NCI-H748 (cell line): ENCODE data around the gene OSBPL1A.

Experiments
- DNase-seq: peaks from one replicate; lab custom pipeline; 2025; ENCODE audit not compliant: unreplicated experiment; lab: John Stamatoyannopoulos, UW

The OSBPL1A gene

GRCh38 chr18:24270358-24270936 is 127.2 kb downstream of the OSBPL1A start:
- DNase-seq, result no peak

GRCh38 chr18:24268784-24269550 is 128.7 kb downstream of the OSBPL1A start:
- no peak for DNase-seq

DNA sequence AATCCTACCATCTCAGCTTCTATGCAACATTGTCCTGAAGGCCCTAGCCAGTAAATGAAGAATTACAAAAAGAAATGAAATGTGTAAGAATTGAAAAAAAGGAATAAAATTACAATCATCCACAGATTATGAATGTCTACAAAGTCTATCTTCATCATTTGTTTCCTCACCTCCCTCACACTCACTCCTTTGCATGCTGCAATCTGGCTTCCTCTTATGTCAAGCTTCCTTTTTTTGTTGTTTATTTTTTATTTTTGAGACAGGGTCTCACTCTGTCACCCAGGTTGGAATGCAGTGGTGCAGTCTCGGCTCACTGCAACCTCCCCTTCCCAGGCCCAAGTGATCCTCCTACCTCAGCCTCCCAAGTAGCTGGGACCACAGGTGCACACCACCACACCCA is 129.7 kb downstream of the OSBPL1A start:
- DNase-seq, result no peak

DNA sequence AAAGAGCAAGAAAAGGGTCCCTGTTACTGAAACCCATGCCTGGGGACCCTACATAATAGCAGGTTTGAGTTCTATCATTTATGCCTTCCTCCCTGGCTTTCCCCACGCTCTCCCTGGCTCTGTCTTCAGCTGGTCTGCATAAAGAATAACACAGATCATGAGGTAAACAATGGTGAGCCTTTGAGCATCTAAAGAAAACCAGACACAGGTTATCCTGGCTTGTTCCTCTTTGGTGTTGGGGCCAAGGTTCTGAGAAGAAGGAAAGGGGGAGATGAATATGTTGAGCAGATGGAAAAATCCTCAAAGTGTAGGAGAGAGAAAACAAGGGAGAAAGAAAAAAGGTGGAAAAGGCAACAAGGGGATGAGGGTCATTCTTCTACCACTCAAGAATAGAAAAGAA is 131.5 kb downstream of the OSBPL1A start:
- DNase-seq, result no peak

DNA sequence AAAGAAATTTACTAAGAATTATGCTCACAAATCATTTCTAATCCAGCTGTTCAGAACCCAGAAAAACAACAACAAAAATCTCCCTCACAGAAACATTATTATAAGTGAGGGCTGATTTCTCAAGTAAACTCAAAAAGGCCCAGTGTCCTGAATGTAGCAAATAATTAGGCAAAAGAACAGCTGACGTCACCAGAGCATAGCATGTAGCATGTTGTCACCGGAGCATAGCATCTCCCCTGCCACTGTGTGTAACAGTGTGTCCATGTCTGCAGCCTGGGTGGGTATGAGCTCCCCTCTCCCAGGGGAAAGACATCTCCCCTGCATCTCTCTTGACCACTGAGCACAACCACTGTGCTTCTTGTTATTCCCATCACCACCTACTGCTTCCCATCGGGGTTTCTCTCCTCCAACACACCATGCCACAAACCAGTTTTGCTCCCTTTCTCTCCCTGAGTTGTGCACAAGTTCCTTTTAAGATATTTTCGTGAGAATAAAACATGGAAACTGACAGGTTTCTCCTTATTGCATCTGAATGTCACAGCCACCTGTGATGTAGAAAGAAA is 132.0 kb downstream of the OSBPL1A start:
- DNase-seq, result no peak

GRCh38 chr18:24263050-24263449 is 134.6 kb downstream of the OSBPL1A start:
- no peak for DNase-seq

GRCh38 chr18:24262087-24262486 is 135.5 kb downstream of the OSBPL1A start:
- DNase-seq, result no peak

DNA sequence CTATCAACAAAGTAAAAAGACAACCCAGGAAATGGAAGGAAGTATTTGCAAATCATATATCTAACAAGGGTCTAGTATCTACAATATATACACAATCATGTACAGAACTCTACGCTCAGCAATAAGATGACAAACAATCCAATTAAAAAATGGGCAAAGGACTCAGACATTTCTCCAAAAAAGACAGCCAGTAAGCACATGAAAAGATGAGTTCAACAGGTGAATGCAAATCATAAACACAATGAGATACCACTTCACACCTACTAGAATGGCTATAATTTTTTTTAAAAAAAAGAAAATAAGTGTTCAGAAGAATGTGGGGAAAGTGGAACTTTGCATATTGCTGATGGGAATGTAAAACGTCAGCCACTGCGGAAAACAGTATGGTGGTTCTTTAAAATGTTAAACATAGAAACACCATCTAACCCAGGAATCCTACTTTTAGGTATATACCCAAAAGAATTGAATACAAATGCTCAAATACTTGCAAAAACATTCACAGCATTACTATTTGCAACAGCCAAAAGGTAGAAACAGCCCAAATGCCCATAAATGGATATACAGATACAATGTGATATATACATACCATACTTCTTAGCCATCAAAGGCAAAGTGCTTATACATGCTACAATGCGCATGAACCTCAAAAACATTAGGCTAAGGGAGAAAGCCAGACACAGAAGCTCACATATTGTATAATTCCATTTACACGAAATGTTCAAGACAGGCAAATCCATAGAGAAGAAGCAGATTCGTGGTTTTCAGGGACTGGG is 137.6 kb downstream of the OSBPL1A start:
- no peak for DNase-seq

DNA sequence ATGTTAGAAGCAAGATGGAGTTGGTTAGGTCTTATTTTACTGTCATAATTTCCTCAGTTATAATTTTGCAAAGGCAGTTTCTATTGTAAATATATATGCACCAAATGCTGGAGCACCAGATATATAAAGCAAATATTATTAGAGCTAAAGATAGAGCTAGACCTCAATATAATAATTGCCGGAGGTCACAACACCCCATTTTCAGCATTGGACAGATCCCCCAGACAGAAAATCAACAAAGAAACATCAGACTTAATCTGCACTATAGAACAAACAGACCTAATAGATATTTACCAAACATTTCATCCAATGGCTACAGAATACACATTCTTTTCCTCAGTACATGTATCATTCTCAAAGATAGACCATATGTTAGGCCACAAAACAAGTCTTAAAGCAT is 143.6 kb downstream of the OSBPL1A start:
- DNase-seq, result no peak

DNA sequence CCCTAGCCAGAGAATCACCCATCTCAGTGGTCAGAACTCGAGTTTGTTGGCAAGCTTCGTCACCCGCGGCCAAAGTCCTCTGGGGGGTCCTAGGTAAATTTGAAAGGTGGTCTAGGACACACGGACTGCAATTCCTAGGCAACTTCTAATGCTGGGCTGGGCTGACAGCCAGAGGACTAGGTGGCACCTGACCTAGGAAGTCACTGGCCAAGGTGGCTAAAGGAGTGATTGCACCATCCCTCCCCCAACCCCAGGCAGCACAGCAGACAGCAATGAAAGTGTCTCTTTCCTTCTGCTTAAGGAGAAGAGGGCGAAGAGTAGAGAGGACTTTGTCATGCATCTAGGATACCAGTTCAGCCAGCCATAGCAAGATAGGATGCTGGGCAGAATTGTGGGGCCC is 147.9 kb downstream of the OSBPL1A start:
- no peak for DNase-seq

DNA sequence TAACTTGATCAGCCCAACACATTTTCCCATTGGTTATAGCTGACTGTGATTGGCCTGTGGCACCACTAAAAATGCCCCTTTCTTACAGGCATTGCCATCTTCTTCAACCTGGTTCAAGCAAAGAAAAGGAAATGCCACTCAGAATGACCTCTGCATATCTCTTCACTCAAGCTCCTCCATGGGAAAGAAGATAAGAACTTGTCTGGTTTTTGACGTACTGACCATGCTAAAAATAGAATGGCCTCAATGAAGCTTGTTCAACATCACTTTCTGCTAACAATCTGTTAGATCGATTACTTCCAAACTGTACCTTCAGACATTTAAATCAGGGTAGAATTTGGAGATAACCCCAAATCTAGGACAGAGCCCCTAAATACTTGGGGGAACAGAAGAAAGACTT is 149.3 kb downstream of the OSBPL1A start:
- DNase-seq, result no peak

- no peak for DNase-seq
Measured at GRCh38 chr18:24246143-24246542, 151.5 kb downstream of the OSBPL1A start.

GRCh38 chr18:24244698-24245097 is 152.9 kb downstream of the OSBPL1A start:
- no peak for DNase-seq

GRCh38 chr18:24243677-24244076 is 153.9 kb downstream of the OSBPL1A start:
- DNase-seq, result no peak

GRCh38 chr18:24239341-24239740 is 158.3 kb downstream of the OSBPL1A start:
- no peak for DNase-seq

DNA sequence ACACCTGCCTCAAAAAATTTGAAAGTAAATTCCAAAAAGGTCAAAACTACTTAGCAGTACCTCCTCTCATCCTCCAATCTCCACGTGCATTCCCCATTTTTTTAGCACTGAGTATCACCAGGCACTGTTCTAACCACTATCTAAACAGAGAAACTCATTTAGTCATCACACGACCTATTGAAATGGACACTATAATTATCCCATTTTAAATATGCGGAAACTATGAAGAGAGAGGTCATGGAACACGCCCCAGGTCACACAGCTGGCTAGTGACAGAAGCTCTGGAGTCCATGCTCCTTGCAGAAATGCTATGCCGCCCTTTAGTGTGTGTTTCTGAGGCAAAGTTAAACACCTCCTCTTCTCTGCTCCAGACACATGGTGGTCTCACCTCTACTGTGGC is 159.2 kb downstream of the OSBPL1A start:
- peak; percentile 32 for DNase-seq

GRCh38 chr18:24234850-24235418 is 162.7 kb downstream of the OSBPL1A start:
- no peak for DNase-seq

- DNase-seq, result no peak
Measured at GRCh38 chr18:24234330-24234729, 163.3 kb downstream of the OSBPL1A start.

DNA sequence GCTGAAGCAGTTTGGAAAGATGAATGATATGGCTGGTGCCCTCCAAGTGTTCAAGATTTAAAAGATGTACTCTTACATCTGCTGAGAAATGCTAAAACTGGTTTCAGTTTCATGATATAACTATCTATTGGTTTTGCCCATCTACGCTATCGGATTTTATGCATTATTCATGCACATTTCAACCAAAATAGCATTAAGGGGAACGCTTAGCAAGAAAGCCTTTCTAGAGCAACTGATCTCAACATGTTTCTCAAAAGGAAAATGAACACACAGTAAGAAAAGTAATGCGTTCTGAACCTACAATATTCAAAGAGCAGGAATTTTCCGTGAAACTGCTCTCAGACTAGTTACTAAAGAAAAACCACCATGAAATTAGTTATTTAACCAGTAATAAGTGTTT is 164.8 kb downstream of the OSBPL1A start:
- DNase-seq, result no peak

- DNase-seq, result no peak
Measured at GRCh38 chr18:24231773-24232735, 165.6 kb downstream of the OSBPL1A start.
